BLaER1 treated with 17β-estradiol and CSF1 and Interleukin-3, amounts not matched to agents 10 nM and 100 nM (cell line): ENCODE data around the gene TUT4.
A peak's percentile ranks its signal among the peaks of the same experiment; 100 is the strongest.

Experiments used
- H3K27ac ChIP-seq, 11 experiments: shearing (Covaris generic); formaldehyde crosslinking; 2 replicates each; pipeline ENCODE4 v1.8.1; 2022
- H3K27me3 ChIP-seq, 11 experiments: shearing (Covaris generic); formaldehyde crosslinking; 2 replicates each; pipeline ENCODE4 v1.8.1; 2022
- H3K36me3 ChIP-seq, 11 experiments: shearing (Covaris generic); formaldehyde crosslinking; 2 replicates each; pipeline ENCODE4 v1.8.1; 2022
- H3K4me1 ChIP-seq, 10 experiments: shearing (Covaris generic); formaldehyde crosslinking; 2 replicates each; pipeline ENCODE4 v1.8.1; 2022
- H3K4me2 ChIP-seq, 11 experiments: shearing (Covaris generic); formaldehyde crosslinking; 2 replicates each; pipeline ENCODE4 v1.8.1; 2022
- H3K4me3 ChIP-seq, 10 experiments: shearing (Covaris generic); formaldehyde crosslinking; 2 replicates each; pipeline ENCODE4 v1.8.1; 2022
- H3K9ac ChIP-seq, 11 experiments: shearing (Covaris generic); formaldehyde crosslinking; 2 replicates each; pipeline ENCODE4 v1.8.1; 2022
- H3K9me3 ChIP-seq, 11 experiments: shearing (Covaris generic); formaldehyde crosslinking; replicated peaks in 1 of 11; 2 replicates each; pipeline ENCODE4 v1.8.1; 2022
- H4K20me1 ChIP-seq, 11 experiments: shearing (Covaris generic); formaldehyde crosslinking; 2 replicates each; pipeline ENCODE4 v1.8.1; 2022
- Cebpa-rat ChIP-seq, 11 experiments: shearing (Covaris generic); IDR thresholded peaks; 2 replicates each; pipeline ENCODE4 v1.8.1; 2022

TUT4 gene

GRCh38 chr1:52404975-52405338, 147.9 kb downstream of the TUT4 start:
- TF ChIP-seq Cebpa-rat (IDR thresholded peaks at IDR 0.05): no peak
- H3K4me3 ChIP-seq: peak overlapping the region; percentile 77 to 98 (median 83)

GRCh38 chr1:52404116-52404974, 148.5 kb downstream of the TUT4 start, which contains the start of the genes ORC1 and PRPF38A:
ORC1 (minus strand) TSS chr1:52404423; CDS start chr1:52402223, 2,200 bp downstream.
PRPF38A (plus strand) TSS chr1:52404602; CDS start chr1:52404750, 148 bp downstream.
- H3K4me1 ChIP-seq: peaks cover 29 to 36% (median 34%) of the 10 kb centered on the region in 10 experiments
- H3K9ac ChIP-seq: peak within 1 kb of the TSS; percentile 88 to 98 (median 93)
- peak within 1 kb of the TSS; percentile 77 to 98 (median 83) for H3K4me3 ChIP-seq
- peak within 1 kb of the TSS; percentile 87 to 98 (median 94) for H3K27ac ChIP-seq
- H4K20me1 ChIP-seq: peaks cover 0 to 41% (median 0%) of the 10 kb centered on the region in 11 experiments; a peak in 8 of 22 replicates
- peak within 1 kb of the TSS; percentile 75 to 92 (median 89) for H3K4me2 ChIP-seq
- H3K27me3 ChIP-seq: no peaks in the 10 kb centered on the region
- TF ChIP-seq Cebpa-rat (IDR thresholded peaks at IDR 0.05): peak; percentile 70 to 95 (median 86); a peak in 21 of 22 replicates
- H3K9me3 ChIP-seq: no peaks in the 10 kb centered on the region
- peaks cover 23 to 72% (median 64%) of the 10 kb centered on the region in 11 experiments for H3K36me3 ChIP-seq

More at GRCh38 chr1:52404975-52405338, 147.9 kb downstream of the TUT4 start:
- peak overlapping the region; percentile 87 to 98 (median 94) for H3K27ac ChIP-seq
- peak overlapping the region; percentile 64 to 92 (median 89) for H3K4me2 ChIP-seq
- H3K9me3 ChIP-seq: no peaks in the 10 kb centered on the region
- H3K27me3 ChIP-seq: no peaks in the 10 kb centered on the region
- peaks cover 29 to 36% (median 34%) of the 10 kb centered on the region in 10 experiments for H3K4me1 ChIP-seq
- peak overlapping the region; percentile 88 to 98 (median 93) for H3K9ac ChIP-seq
- H3K36me3 ChIP-seq: peaks cover 28 to 73% (median 65%) of the 10 kb centered on the region in 11 experiments
- peaks cover 0 to 46% (median 0%) of the 10 kb centered on the region in 11 experiments; a peak in 8 of 22 replicates for H4K20me1 ChIP-seq

GRCh38 chr1:52403566-52404115, 149.3 kb downstream of the TUT4 start:
- H3K4me3 ChIP-seq: peak overlapping the region; percentile 77 to 98 (median 83)
- peak overlapping the region; percentile 3 to 98 (median 94); a peak in 21 of 22 replicates for H3K27ac ChIP-seq
- H4K20me1 ChIP-seq: peaks cover 0 to 34% (median 0%) of the 10 kb centered on the region in 11 experiments; a peak in 8 of 22 replicates
- H3K9me3 ChIP-seq: no peaks in the 10 kb centered on the region
- no peaks in the 10 kb centered on the region for H3K27me3 ChIP-seq
- peaks cover 16 to 71% (median 63%) of the 10 kb centered on the region in 11 experiments for H3K36me3 ChIP-seq
- TF ChIP-seq Cebpa-rat (IDR thresholded peaks at IDR 0.05): no peak
- peak overlapping the region; percentile 68 to 98 (median 93) for H3K9ac ChIP-seq
- peak overlapping the region; percentile 64 to 88 (median 78) for H3K4me2 ChIP-seq
- peaks cover 29 to 36% (median 34%) of the 10 kb centered on the region in 10 experiments for H3K4me1 ChIP-seq

GRCh38 chr1:52402860-52403240, 150.0 kb downstream of the TUT4 start:
- Histone ChIP-seq H3K4me3 (peak overlapping the region; percentile 77 to 98 (median 83); a peak in 18 of 20 replicates), H3K27ac (peak overlapping the region in 7 of 11 experiments; percentile 88 to 98 (median 94); a peak in 12 of 22 replicates), H3K27me3 (no peaks in the 10 kb centered on the region), H3K9me3 (no peaks in the 10 kb centered on the region), H4K20me1 (peaks cover 0 to 26% (median 0%) of the 10 kb centered on the region in 11 experiments; a peak in 7 of 22 replicates), H3K4me2 (peak overlapping the region; percentile 64 to 88 (median 78); a peak in 21 of 22 replicates), H3K36me3 (peaks cover 9 to 71% (median 63%) of the 10 kb centered on the region in 11 experiments; a peak in 21 of 22 replicates), H3K9ac (peak overlapping the region; percentile 68 to 98 (median 93); a peak in 20 of 22 replicates), H3K4me1 (peaks cover 29 to 36% (median 34%) of the 10 kb centered on the region in 10 experiments)
- TF ChIP-seq Cebpa-rat (IDR thresholded peaks at IDR 0.05): no peak

- Histone ChIP-seq H3K4me2 (no peak overlapping the region), H3K9ac (no peak overlapping the region)
- TF ChIP-seq Cebpa-rat (IDR thresholded peaks at IDR 0.05): no peak
Measured at GRCh38 chr1:52400131-52400530, 152.8 kb downstream of the TUT4 start.

GRCh38 chr1:52399629-52400028, 153.3 kb downstream of the TUT4 start:
- TF ChIP-seq Cebpa-rat (IDR thresholded peaks at IDR 0.05): no peak
- no peaks in the 10 kb centered on the region for H3K9me3 ChIP-seq
- peaks cover 0 to 22% (median 4%) of the 10 kb centered on the region in 11 experiments; a peak in 6 of 22 replicates for H4K20me1 ChIP-seq
- H3K27ac ChIP-seq: no peak overlapping the region
- no peaks in the 10 kb centered on the region for H3K27me3 ChIP-seq
- H3K9ac ChIP-seq: no peak overlapping the region
- peaks cover 10 to 19% (median 15%) of the 10 kb centered on the region in 10 experiments for H3K4me1 ChIP-seq
- H3K4me2 ChIP-seq: no peak overlapping the region
- no peak overlapping the region for H3K4me3 ChIP-seq
- H3K36me3 ChIP-seq: peaks cover 16 to 81% (median 75%) of the 10 kb centered on the region in 11 experiments; a peak in 21 of 22 replicates

More at GRCh38 chr1:52400131-52400530, 152.8 kb downstream of the TUT4 start:
- Histone ChIP-seq H3K36me3 (peaks cover 16 to 76% (median 70%) of the 10 kb centered on the region in 11 experiments; a peak in 21 of 22 replicates), H3K27me3 (no peaks in the 10 kb centered on the region), H3K4me1 (peaks cover 10 to 19% (median 15%) of the 10 kb centered on the region in 10 experiments), H3K9me3 (no peaks in the 10 kb centered on the region), H3K27ac (no peak overlapping the region), H4K20me1 (peaks cover 0 to 22% (median 4%) of the 10 kb centered on the region in 11 experiments; a peak in 6 of 22 replicates), H3K4me3 (no peak overlapping the region)

- Histone ChIP-seq H3K27me3 (no peaks in the 10 kb centered on the region), H3K4me1 (no peaks in the 10 kb centered on the region), H3K4me2 (no peak overlapping the region), H3K9me3 (no peaks in the 10 kb centered on the region), H3K9ac (no peak overlapping the region), H3K4me3 (no peak overlapping the region), H4K20me1 (peaks cover 0 to 49% (median 0%) of the 10 kb centered on the region in 11 experiments; a peak in 7 of 22 replicates), H3K36me3 (peaks cover 26 to 100% (median 98%) of the 10 kb centered on the region in 11 experiments), H3K27ac (no peak overlapping the region)
- TF ChIP-seq Cebpa-rat (IDR thresholded peaks at IDR 0.05): no peak
Measured at GRCh38 chr1:52393174-52393573, 159.7 kb downstream of the TUT4 start.

GRCh38 chr1:52386458-52386857, 166.4 kb downstream of the TUT4 start:
- Histone ChIP-seq H4K20me1 (peaks cover 0 to 38% (median 0%) of the 10 kb centered on the region in 11 experiments; a peak in 6 of 22 replicates), H3K4me1 (no peaks in the 10 kb centered on the region), H3K27ac (no peak overlapping the region), H3K4me2 (no peak overlapping the region), H3K9me3 (no peaks in the 10 kb centered on the region), H3K27me3 (no peaks in the 10 kb centered on the region), H3K36me3 (peaks cover 37 to 100% (median 98%) of the 10 kb centered on the region in 11 experiments), H3K9ac (no peak overlapping the region), H3K4me3 (no peak overlapping the region)
- no peak for TF ChIP-seq Cebpa-rat (IDR thresholded peaks at IDR 0.05)
